Astrocyte of the cerebellum (primary cell): ENCODE measurements around the gene MEGF8.

Experiments
- DNase-seq: peaks from one replicate; pipeline ENCODE4 v3.0.0-alpha.2; 2011; ENCODE audit warnings: low read depth
- H3K4me3 ChIP-seq: 2 replicates; pipeline ENCODE4 v1.5.1; 2011; ENCODE audit warnings: mild to moderate bottlenecking, low read depth, low read length, moderate library complexity
- CTCF ChIP-seq: IDR thresholded peaks from 2 replicates; pipeline ENCODE4 v1.5.1; 2012; ENCODE audit warnings: low read length, low read depth, moderate library complexity, mild to moderate bottlenecking; ENCODE audit errors: missing control alignments
- in situ Hi-C: cut with HindIII; loops from 2 replicates; pipeline ENCODE4 v1.10.0; 2017; ENCODE audit warnings: low sequenced_read_pairs

MEGF8 gene

GRCh38 chr19:42303101-42303464 lies 22.4 kb upstream of the MEGF8 start:
- no peak for TF ChIP-seq CTCF
- in situ Hi-C loops, result no loop called here
- peak overlapping the region; percentile 76 for H3K4me3 ChIP-seq
- DNase-seq, result no peak

DNA sequence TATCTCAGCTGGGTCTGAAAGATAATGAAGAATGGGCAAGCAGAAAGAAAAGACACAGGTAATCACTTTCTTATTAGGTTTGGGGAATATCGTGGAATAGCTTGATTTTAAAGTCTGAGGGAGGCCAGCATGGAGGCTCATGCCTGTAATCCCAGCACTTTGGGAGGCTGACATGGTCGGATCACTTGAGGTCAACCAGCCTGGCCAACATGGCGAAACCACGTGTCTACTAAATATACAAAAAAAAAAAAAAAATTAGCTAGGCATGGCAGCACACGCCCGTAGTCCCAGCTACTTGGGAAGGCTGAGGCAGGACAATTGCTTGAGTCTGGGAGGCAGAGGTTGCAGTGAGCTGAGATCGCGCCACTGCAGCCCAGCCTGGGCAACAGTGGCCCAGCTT lies 21.6 kb upstream of the MEGF8 start:
- no peak for TF ChIP-seq CTCF
- H3K4me3 ChIP-seq, result no peak overlapping the region
- in situ Hi-C loops, result no loop called here
- DNase-seq, result no peak

DNA sequence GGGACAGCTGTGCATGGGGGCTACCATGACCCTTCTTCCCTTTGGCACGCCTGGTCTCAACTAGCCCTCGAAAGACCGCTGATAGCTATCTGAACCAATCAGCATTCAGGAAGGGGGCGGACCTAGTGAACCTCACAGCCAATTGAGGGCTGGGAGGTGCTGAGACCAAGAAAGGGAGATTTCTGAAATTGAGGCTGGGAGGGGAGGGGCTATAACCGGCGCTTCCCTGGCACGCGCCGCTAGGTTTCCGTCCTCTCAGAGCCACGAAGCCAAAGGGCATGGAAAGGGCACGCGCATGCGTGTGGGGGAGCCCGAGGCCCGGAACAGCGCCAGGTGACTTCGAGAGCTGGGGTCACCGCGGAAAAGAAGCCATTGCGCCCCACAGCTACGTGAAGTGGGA lies 18.8 kb upstream of the MEGF8 start:
- in situ Hi-C loops, result no loop called here
- H3K4me3 ChIP-seq, result no peak overlapping the region
- no peak for DNase-seq
- TF ChIP-seq CTCF, result no peak

DNA sequence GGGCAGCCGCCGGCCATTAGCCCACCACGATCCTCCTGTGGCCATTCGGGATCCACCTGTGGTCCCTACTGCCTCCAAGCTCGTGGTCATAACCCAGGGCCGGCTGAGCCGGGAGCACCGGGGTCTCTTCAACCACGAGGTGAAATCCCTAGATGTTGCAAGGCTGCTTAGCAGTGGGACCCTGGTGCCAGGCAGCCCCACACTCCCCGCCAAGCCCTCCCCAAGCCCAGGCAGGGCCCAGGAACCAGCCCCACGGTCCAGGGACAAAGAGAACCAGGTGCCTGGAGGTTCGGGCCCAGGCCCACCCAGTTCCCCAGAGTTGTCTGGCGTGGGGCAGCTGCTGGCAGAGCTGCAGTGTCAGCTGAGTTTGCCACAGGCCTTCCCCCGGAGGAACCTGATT lies 15.7 kb upstream of the MEGF8 start:
- no peak for TF ChIP-seq CTCF

GRCh38 chr19:42311657-42312056 lies 13.8 kb upstream of the MEGF8 start:
- in situ Hi-C loops, result no loop called here
- DNase-seq, result no peak
- TF ChIP-seq CTCF, result no peak
- H3K4me3 ChIP-seq, result no peak overlapping the region

More for the DNA sequence above, 15.7 kb upstream of the MEGF8 start:
- no peak for DNase-seq
- in situ Hi-C loops, result no loop called here
- H3K4me3 ChIP-seq, result no peak overlapping the region

GRCh38 chr19:42312370-42312769 lies 13.1 kb upstream of the MEGF8 start:
- no peak for DNase-seq
- H3K4me3 ChIP-seq, result no peak overlapping the region
- no peak for TF ChIP-seq CTCF
- in situ Hi-C loops, result no loop called here
